ENCODE results near the gene MX2. TPM values are rescaled to one million over a fixed set of nuclear protein-coding genes. Genes with fewer than 3 reads are reported as not detected.

The MX2 gene
- total RNA-seq, 1 donor, result 2.6 TPM

- peak overlapping the region; percentile 64 for H3K4me3 ChIP-seq (ENCODE audit: low read depth, low read length)
- no peak for DNase-seq (ENCODE audit: low read depth)
- TF ChIP-seq CTCF (IDR thresholded peaks at IDR 0.05; ENCODE audit: insufficient read depth, low read depth, low read length), result no peak
Observed at GRCh38 chr21:41425588-41425953, 63.7 kb downstream of the MX2 start.

GRCh38 chr21:41425954-41426675, 64.3 kb downstream of the MX2 start, which contains the start of gene MX1:
Gene MX1, plus strand, starts transcription at chr21:41426239. Its CDS starts 5,832 bp downstream, at chr21:41432071.
- peak within 1 kb of the TSS; percentile 64 for H3K4me3 ChIP-seq (ENCODE audit: low read depth, low read length)
- TF ChIP-seq CTCF (IDR thresholded peaks at IDR 0.05; ENCODE audit: insufficient read depth, low read depth, low read length), result no peak
- peak; percentile 65 for DNase-seq (ENCODE audit: low read depth)

GRCh38 chr21:41426676-41427404, 65.0 kb downstream of the MX2 start:
- H3K4me3 ChIP-seq (ENCODE audit: low read depth, low read length), result peak overlapping the region; percentile 64
- TF ChIP-seq CTCF (IDR thresholded peaks at IDR 0.05; ENCODE audit: insufficient read depth, low read depth, low read length), result no peak
- DNase-seq (ENCODE audit: low read depth), result no peak

GRCh38 chr21:41427556-41427955, 65.7 kb downstream of the MX2 start:
- no peak for DNase-seq (ENCODE audit: low read depth)
- no peak for TF ChIP-seq CTCF (IDR thresholded peaks at IDR 0.05; ENCODE audit: insufficient read depth, low read depth, low read length)
- H3K4me3 ChIP-seq (ENCODE audit: low read depth, low read length), result no peak overlapping the region

- no peak overlapping the region for H3K4me3 ChIP-seq (ENCODE audit: low read depth, low read length)
- DNase-seq (ENCODE audit: low read depth), result no peak
- no peak for TF ChIP-seq CTCF (IDR thresholded peaks at IDR 0.05; ENCODE audit: insufficient read depth, low read depth, low read length)
Observed at GRCh38 chr21:41428311-41428710, 66.5 kb downstream of the MX2 start.

- no peak overlapping the region for H3K4me3 ChIP-seq (ENCODE audit: low read depth, low read length)
- DNase-seq (ENCODE audit: low read depth), result no peak
- TF ChIP-seq CTCF (IDR thresholded peaks at IDR 0.05; ENCODE audit: insufficient read depth, low read depth, low read length), result no peak
Observed at GRCh38 chr21:41428847-41429246, 67.0 kb downstream of the MX2 start.

Data from fibroblast of villous mesenchyme (primary cell).